HG02610 (cell line): ENCODE data around the gene DGKI.

Experiments used
- ATAC-seq: cut with Tn5 transposase; IDR thresholded peaks from one replicate; pipeline ENCODE4 v1.9.1; 2021; ENCODE audit warnings: mild to moderate bottlenecking, moderate library complexity; ENCODE audit not compliant: unreplicated experiment

DGKI gene

GRCh38 chr7:137564677-137565076, 282.1 kb downstream of the DGKI start:
- no peak for ATAC-seq

- ATAC-seq: no peak
These were observed 282.8 kb downstream of the DGKI start for GRCh38 chr7:137563981-137564380.

- no peak for ATAC-seq
These were observed 299.3 kb downstream of the DGKI start for GRCh38 chr7:137547485-137547884.

GRCh38 chr7:137546671-137547070, 300.1 kb downstream of the DGKI start:
- no peak for ATAC-seq

- ATAC-seq: no peak
These were observed 300.8 kb downstream of the DGKI start for GRCh38 chr7:137546009-137546408.

- no peak for ATAC-seq
These were observed 301.6 kb downstream of the DGKI start for GRCh38 chr7:137545059-137545716.

- no peak for ATAC-seq
These were observed 302.2 kb downstream of the DGKI start for GRCh38 chr7:137544453-137545058.

GRCh38 chr7:137539111-137539715, 307.6 kb downstream of the DGKI start:
- peak; percentile 59 for ATAC-seq

GRCh38 chr7:137538361-137538762, 308.4 kb downstream of the DGKI start:
- no peak for ATAC-seq

- no peak for ATAC-seq
These were observed 311.2 kb downstream of the DGKI start for GRCh38 chr7:137535579-137535978.

- ATAC-seq: no peak
These were observed 315.1 kb downstream of the DGKI start for GRCh38 chr7:137531671-137532070.

GRCh38 chr7:137527634-137528033, 319.1 kb downstream of the DGKI start:
- ATAC-seq: no peak

- ATAC-seq: no peak
These were observed 323.6 kb downstream of the DGKI start for GRCh38 chr7:137523171-137523570.

- ATAC-seq: no peak
These were observed 325.3 kb downstream of the DGKI start for GRCh38 chr7:137521451-137521850.

GRCh38 chr7:137519947-137520346, 326.8 kb downstream of the DGKI start:
- no peak for ATAC-seq

- ATAC-seq: no peak
These were observed 327.5 kb downstream of the DGKI start for GRCh38 chr7:137519181-137519691.

GRCh38 chr7:137513091-137513490, 333.7 kb downstream of the DGKI start:
- no peak for ATAC-seq

GRCh38 chr7:137507096-137507495, 339.7 kb downstream of the DGKI start:
- ATAC-seq: no peak

- no peak for ATAC-seq
These were observed 340.7 kb downstream of the DGKI start for GRCh38 chr7:137506031-137506430.

GRCh38 chr7:137501562-137501961, 345.2 kb downstream of the DGKI start:
- no peak for ATAC-seq

GRCh38 chr7:137492889-137493288, 353.9 kb downstream of the DGKI start:
- ATAC-seq: no peak

- ATAC-seq: no peak
These were observed 356.9 kb downstream of the DGKI start for GRCh38 chr7:137489880-137490279.
